WTC11 (cell line): ENCODE measurements around the gene S100PBP. TPM values are rescaled to one million over a fixed set of nuclear protein-coding genes. Genes with fewer than 3 reads are reported as not detected.

Source experiments
- ATAC-seq: fragments of 200-7000 bp; cut with Tn5 transposase; 2 replicates; pipeline ENCODE4 v1.10.0; 2021; ENCODE audit warnings: mild to moderate bottlenecking, moderate library complexity
- CTCF ChIA-PET: fragments of 300-600 bp; sonication (Branson Sonifier 250); formaldehyde crosslinking; loops from one replicate; lab custom pipeline; 2021; ENCODE audit warnings: antibody characterized with exemption; lab: Charles Lee
- POLR2A ChIA-PET: fragments of 350-600 bp; sonication (Branson Sonifier 250); formaldehyde crosslinking; loops from one replicate; lab custom pipeline; 2021; ENCODE audit warnings: antibody characterized with exemption; lab: Charles Lee
- DNase-seq: peaks from one replicate; pipeline ENCODE4 v3.0.0; 2021; ENCODE audit warnings: low spot score
- H3K27ac Mint-ChIP-seq: 2 replicates; pipeline ENCODE4 v1.8.0; 2021; ENCODE audit warnings: mixed read lengths
- H3K27me3 Mint-ChIP-seq: 2 replicates; pipeline ENCODE4 v1.8.0; 2021; ENCODE audit warnings: low read depth, mild to moderate bottlenecking, moderate library complexity, mixed read lengths
- H3K36me3 Mint-ChIP-seq: 2 replicates; pipeline ENCODE4 v1.8.0; 2021; ENCODE audit warnings: mixed read lengths
- H3K4me1 Mint-ChIP-seq: 2 replicates; pipeline ENCODE4 v1.8.0; 2022; ENCODE audit warnings: mixed read lengths
- H3K4me3 Mint-ChIP-seq: 2 replicates; pipeline ENCODE4 v1.8.0; 2021; ENCODE audit warnings: mild to moderate bottlenecking, moderate library complexity, mixed read lengths
- H3K9me3 Mint-ChIP-seq: 2 replicates; pipeline ENCODE4 v1.8.0; 2021; ENCODE audit warnings: mixed read lengths
- CREB1 ChIP-seq: sonication (generic); formaldehyde crosslinking; IDR thresholded peaks from 2 replicates; pipeline ENCODE4 v1.8.0; 2023; ENCODE audit warnings: mild to moderate bottlenecking, missing genetic modification reagents
- FOXJ3 ChIP-seq: sonication (generic); formaldehyde crosslinking; IDR thresholded peaks from 2 replicates; pipeline ENCODE4 v1.9.0; 2021; ENCODE audit warnings: missing genetic modification reagents, mild to moderate bottlenecking, borderline replicate concordance
- GABPB1 ChIP-seq: sonication (generic); formaldehyde crosslinking; IDR thresholded peaks from 2 replicates; pipeline ENCODE4 v1.8.1; 2023; ENCODE audit warnings: mild to moderate bottlenecking, missing genetic modification reagents
- MYBL2 ChIP-seq: sonication (generic); formaldehyde crosslinking; IDR thresholded peaks from 2 replicates; pipeline ENCODE4 v1.8.1; 2023; ENCODE audit warnings: mild to moderate bottlenecking, moderate library complexity, missing genetic modification reagents
- NR2C2 ChIP-seq: sonication (generic); formaldehyde crosslinking; IDR thresholded peaks from 2 replicates; pipeline ENCODE4 v1.8.0; 2022; ENCODE audit warnings: mild to moderate bottlenecking, missing genetic modification reagents
- OVOL2 ChIP-seq: fragments of 250-450 bp; sonication (Bioruptor Pico); IDR thresholded peaks from 2 replicates; pipeline ENCODE4 v1.9.0; 2021; ENCODE audit warnings: mild to moderate bottlenecking, borderline replicate concordance
- RORB ChIP-seq: fragments of 250-450 bp; sonication (Bioruptor Pico); IDR thresholded peaks from 2 replicates; pipeline ENCODE4 v1.9.0; 2021; ENCODE audit warnings: mild to moderate bottlenecking
- ZBTB21 ChIP-seq: sonication (generic); formaldehyde crosslinking; IDR thresholded peaks from 2 replicates; pipeline ENCODE4 v1.8.1; 2023; ENCODE audit warnings: mild to moderate bottlenecking, missing genetic modification reagents, borderline replicate concordance
- ZNF263 ChIP-seq: sonication (generic); formaldehyde crosslinking; IDR thresholded peaks from 2 replicates; pipeline ENCODE4 v1.8.1; 2022; ENCODE audit warnings: low read depth, mild to moderate bottlenecking, moderate library complexity, missing genetic modification reagents
- total RNA-seq: library from RNA; stranded (reverse); gene quantifications from 3 replicates; pipeline ENCODE4 v1.2.3, GENCODE V29; 2021
- TF ChIP-seq, protein P1 (sequence below): sonication (generic); formaldehyde crosslinking; IDR thresholded peaks from 2 replicates; pipeline ENCODE4 v1.8.0; 2023; ENCODE audit warnings: missing genetic modification reagents
- TF ChIP-seq, protein P2 (sequence below): fragments of 250-450 bp; sonication (Bioruptor Pico); IDR thresholded peaks from 2 replicates; pipeline ENCODE4 v2.1.2; 2022; ENCODE audit warnings: mild to moderate bottlenecking, moderate library complexity
- TF ChIP-seq, protein P3 (sequence below): sonication (generic); formaldehyde crosslinking; IDR thresholded peaks from 2 replicates; pipeline ENCODE4 v1.8.1; 2022; ENCODE audit warnings: low read depth, missing genetic modification reagents, borderline replicate concordance
- TF ChIP-seq, protein P4 (sequence below): sonication (generic); formaldehyde crosslinking; IDR thresholded peaks from 2 replicates; pipeline ENCODE4 v1.8.1; 2022; ENCODE audit warnings: missing genetic modification reagents, borderline replicate concordance

The S100PBP gene
- total RNA-seq, 1 experiment from 2014 or later: 62.9 TPM

DNA sequence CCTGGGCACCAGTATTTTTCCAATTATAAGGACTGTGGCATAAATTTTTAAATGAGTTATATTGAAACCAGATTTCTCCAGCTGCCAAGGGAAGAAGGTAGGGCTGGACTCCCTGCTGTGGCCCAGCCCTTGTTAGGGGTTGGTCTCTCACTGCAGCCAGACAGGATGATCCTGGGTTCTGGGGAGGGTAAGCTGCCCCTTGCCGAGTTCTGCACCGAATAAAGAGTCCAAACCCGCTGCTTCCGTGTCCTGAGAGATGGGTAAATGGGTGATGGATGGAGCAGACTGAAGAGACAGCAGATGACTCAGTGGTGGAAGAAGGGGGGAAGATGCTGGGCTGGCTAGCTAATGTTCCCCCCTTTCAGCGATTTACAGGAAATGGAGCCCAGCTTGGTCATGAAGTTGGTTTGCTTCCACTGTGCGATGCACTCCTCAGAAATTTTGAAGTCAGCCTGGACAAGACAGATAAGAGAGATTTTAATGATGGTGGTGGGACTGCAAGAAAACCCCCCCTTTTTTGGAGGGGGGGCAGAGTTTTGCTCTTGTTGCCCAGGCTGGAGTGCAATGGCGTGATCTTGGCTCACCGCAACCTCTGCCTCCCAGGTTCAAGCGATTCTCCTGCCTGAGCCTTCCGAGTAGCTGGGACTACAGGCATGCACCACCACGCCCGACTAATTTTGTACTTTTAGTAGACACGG is 41.7 kb upstream of the S100PBP start:
- no peak for ATAC-seq
- ChIA-PET CTCF (interaction anchor here (0.6 to 10.0 kb wide), 9 partner anchors 9 to 715 kb away, joined by 3 to 262 read pairs (median 9); partner anchors contain the start of gene SYNC), POLR2A (interaction anchor here (0.9 to 4.7 kb wide), 4 partner anchors 22 to 64 kb away, joined by 4 to 39 read pairs (median 9); partner anchors contain the start of genes S100PBP and YARS1)
- Mint-ChIP-seq H3K4me1 (peaks cover 22% of the 10 kb centered on the region), H3K4me3 (no peak overlapping the region), H3K27me3 (no peaks in the 10 kb centered on the region), H3K27ac (no peak overlapping the region), H3K36me3 (peaks cover 51% of the 10 kb centered on the region), H3K9me3 (no peaks in the 10 kb centered on the region)
- TF ChIP-seq OVOL2 (CRISPR knock-in tag): no peak
- TF ChIP-seq, protein P1, sequence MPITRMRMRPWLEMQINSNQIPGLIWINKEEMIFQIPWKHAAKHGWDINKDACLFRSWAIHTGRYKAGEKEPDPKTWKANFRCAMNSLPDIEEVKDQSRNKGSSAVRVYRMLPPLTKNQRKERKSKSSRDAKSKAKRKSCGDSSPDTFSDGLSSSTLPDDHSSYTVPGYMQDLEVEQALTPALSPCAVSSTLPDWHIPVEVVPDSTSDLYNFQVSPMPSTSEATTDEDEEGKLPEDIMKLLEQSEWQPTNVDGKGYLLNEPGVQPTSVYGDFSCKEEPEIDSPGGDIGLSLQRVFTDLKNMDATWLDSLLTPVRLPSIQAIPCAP (CRISPR knock-in tag): no peak
- TF ChIP-seq, protein P2, sequence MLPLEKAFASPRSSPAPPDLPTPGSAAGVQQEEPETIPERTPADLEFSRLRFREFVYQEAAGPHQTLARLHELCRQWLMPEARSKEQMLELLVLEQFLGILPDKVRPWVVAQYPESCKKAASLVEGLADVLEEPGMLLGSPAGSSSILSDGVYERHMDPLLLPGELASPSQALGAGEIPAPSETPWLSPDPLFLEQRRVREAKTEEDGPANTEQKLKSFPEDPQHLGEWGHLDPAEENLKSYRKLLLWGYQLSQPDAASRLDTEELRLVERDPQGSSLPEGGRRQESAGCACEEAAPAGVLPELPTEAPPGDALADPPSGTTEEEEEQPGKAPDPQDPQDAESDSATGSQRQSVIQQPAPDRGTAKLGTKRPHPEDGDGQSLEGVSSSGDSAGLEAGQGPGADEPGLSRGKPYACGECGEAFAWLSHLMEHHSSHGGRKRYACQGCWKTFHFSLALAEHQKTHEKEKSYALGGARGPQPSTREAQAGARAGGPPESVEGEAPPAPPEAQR: no peak
- TF ChIP-seq, protein P3, sequence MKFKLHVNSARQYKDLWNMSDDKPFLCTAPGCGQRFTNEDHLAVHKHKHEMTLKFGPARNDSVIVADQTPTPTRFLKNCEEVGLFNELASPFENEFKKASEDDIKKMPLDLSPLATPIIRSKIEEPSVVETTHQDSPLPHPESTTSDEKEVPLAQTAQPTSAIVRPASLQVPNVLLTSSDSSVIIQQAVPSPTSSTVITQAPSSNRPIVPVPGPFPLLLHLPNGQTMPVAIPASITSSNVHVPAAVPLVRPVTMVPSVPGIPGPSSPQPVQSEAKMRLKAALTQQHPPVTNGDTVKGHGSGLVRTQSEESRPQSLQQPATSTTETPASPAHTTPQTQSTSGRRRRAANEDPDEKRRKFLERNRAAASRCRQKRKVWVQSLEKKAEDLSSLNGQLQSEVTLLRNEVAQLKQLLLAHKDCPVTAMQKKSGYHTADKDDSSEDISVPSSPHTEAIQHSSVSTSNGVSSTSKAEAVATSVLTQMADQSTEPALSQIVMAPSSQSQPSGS (CRISPR knock-in tag): no peak
- TF ChIP-seq ZNF263 (CRISPR knock-in tag): no peak
- TF ChIP-seq RORB (CRISPR knock-in tag): no peak
- TF ChIP-seq CREB1 (CRISPR knock-in tag): no peak
- no peak for TF ChIP-seq MYBL2 (CRISPR knock-in tag)
- TF ChIP-seq NR2C2: no peak
- DNase-seq: no peak

DNA sequence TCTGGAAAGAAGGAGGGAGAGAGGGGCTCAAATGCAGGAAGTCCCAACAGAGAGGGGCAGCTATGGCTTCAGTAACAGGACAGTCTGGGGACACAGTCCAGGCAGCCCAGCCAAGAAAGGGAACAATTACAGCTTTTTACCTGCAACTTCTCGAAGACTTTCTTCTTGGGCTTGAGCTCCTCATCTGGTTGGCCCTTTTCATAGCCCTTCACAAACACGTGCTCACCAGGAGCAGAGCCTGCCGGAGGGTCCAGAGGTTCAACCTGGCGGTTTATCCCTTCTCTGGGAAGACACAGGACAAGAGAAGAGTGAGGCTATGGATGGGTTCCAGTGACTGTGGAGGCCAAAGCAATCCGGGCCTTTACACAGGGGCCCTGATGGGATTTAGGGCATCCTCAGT is 38.2 kb upstream of the S100PBP start:
- H3K4me3 Mint-ChIP-seq: no peak overlapping the region
- ATAC-seq (no peak), DNase-seq (no peak)
- ChIA-PET CTCF (interaction anchor here (0.6 kb wide), 1 partner anchor 25 kb away, joined by 3 read pairs; no protein-coding TSS in a partner anchor), POLR2A (no interaction called here)
- peaks cover 3% of the 10 kb centered on the region for H3K4me1 Mint-ChIP-seq
- H3K9me3 Mint-ChIP-seq: no peaks in the 10 kb centered on the region
- no peak overlapping the region for H3K27ac Mint-ChIP-seq
- no peaks in the 10 kb centered on the region for H3K27me3 Mint-ChIP-seq
- TF ChIP-seq, protein P3 (CRISPR knock-in tag): no peak
- TF ChIP-seq NR2C2 (no peak), GABPB1 (CRISPR knock-in tag) (no peak), ZBTB21 (CRISPR knock-in tag) (no peak), FOXJ3 (CRISPR knock-in tag) (no peak)
- TF ChIP-seq, protein P4, sequence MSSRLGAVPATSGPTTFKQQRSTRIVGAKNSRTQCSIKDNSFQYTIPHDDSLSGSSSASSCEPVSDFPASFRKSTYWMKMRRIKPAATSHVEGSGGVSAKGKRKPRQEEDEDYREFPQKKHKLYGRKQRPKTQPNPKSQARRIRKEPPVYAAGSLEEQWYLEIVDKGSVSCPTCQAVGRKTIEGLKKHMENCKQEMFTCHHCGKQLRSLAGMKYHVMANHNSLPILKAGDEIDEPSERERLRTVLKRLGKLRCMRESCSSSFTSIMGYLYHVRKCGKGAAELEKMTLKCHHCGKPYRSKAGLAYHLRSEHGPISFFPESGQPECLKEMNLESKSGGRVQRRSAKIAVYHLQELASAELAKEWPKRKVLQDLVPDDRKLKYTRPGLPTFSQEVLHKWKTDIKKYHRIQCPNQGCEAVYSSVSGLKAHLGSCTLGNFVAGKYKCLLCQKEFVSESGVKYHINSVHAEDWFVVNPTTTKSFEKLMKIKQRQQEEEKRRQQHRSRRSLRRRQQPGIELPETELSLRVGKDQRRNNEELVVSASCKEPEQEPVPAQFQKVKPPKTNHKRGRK (CRISPR knock-in tag): no peak
- TF ChIP-seq, protein P2: no peak
- H3K36me3 Mint-ChIP-seq: peaks cover 84% of the 10 kb centered on the region
